AG04450 (cell line): ENCODE results near the gene BMPR1A. TPM values are rescaled to one million over a fixed set of nuclear protein-coding genes. Genes with fewer than 3 reads are reported as not detected.

Experiments
- CTCF ChIA-PET: fragments of 300-600, 350-600 bp; formaldehyde crosslinking; extraction: SDS; loops from one replicate; lab custom pipeline; 2022; ENCODE audit warnings: antibody characterized with exemption, inconsistent platforms; lab: Charles Lee
- POLR2A ChIA-PET: fragments of 350-600 bp; formaldehyde crosslinking; extraction: SDS; loops from one replicate; lab custom pipeline; 2021; ENCODE audit warnings: antibody characterized with exemption, inconsistent platforms; lab: Yijun Ruan, JAX
- DNase-seq: peaks from one replicate; pipeline ENCODE4 v3.0.0-alpha.2; 2011; ENCODE audit warnings: low read depth, low spot score
- H3K27ac ChIP-seq: one replicate; pipeline ENCODE4 v1.5.1; 2012; ENCODE audit warnings: low read depth, low read length, control low read depth
- H3K27me3 ChIP-seq: one replicate; pipeline ENCODE4 v1.6.0; 2012; ENCODE audit warnings: low read length; ENCODE audit not compliant: control insufficient read depth, insufficient read depth
- H3K4me3 ChIP-seq: 2 replicates; pipeline ENCODE4 v1.5.1; 2011; ENCODE audit warnings: mild to moderate bottlenecking, low read depth, low read length, control low read depth
- H3K9me3 ChIP-seq: 2 replicates; pipeline ENCODE4 v1.5.1; 2012; ENCODE audit warnings: low read length; ENCODE audit not compliant: control insufficient read depth, insufficient read depth
- CTCF ChIP-seq: IDR thresholded peaks from 2 replicates; pipeline ENCODE4 v1.5.1; 2011; ENCODE audit warnings: low read depth, low read length, control low read depth, inconsistent platforms
- polyA plus RNA-seq: library from polyadenylated mRNA; depleted of rRNA; stranded (reverse); fragments of >200 nt; gene quantifications from 2 replicates; pipeline ENCODE4 v1.2.3, GENCODE V29; 2011

The BMPR1A gene
- polyA plus RNA-seq, 1 experiment, result 41.9 TPM

DNA sequence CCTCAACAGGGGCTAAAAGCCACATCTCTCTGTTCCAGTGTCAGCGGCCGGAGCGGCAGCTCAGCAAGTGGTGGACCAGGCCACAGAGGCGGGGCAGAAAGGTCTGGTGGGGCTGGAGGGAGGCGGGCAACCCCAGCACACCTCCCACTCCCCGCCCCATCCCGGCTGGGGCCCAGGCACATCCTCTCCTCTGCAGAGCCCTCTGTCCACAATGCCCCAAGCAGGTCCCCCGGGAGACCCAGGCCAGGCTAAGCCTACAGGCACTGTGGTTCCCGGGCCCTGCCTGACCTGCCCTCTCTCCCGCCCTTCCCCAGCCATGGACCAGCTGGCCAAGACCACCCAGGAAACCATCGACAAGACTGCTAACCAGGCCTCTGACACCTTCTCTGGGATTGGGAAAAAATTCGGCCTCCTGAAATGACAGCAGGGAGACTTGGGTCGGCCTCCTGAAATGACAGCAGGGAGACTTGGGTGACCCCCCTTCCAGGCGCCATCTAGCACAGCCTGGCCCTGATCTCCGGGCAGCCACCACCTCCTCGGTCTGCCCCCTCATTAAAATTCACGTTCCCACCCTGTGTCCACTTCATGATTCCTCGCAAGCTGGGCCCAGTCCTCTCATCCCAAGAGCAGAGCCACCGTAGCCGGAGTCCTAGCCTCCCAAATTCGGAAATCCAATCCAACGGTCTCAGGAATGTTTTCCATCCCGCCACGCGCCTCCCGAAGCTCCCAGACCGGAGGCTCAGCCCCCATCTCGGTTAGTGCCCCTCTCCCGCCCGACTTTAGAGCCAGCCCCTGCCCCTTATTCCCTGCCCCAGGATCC, 214.0 kb downstream of the BMPR1A start:
- H3K4me3 ChIP-seq, result peak overlapping the region; percentile 70
- ChIA-PET CTCF (interaction anchor here (0.6 to 1.4 kb wide), 5 partner anchors 31 to 570 kb away, joined by 3 to 11 read pairs (median 4); no protein-coding TSS in a partner anchor), POLR2A (interaction anchor here (0.6 to 1.3 kb wide), 12 partner anchors 10 to 283 kb away, joined by 3 to 6 read pairs (median 4); partner anchors contain the start of genes GLUD1, SHLD2 and SNCG)

DNA sequence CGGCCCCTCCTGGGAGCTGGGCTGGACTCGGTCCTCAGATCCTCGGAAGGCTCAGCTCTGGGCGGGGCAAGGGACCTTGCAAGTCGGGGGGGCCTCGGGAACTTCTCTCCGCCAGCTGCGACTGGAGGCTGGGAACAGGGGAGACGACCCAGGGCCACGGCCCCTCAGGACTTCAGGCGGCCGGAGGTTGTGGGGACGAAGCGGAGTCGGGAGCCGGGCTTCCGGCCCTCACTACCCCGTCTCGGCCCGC, 214.5 kb downstream of the BMPR1A start:
- POLR2A ChIA-PET, result interaction anchor here (0.6 to 1.3 kb wide), 12 partner anchors 12 to 283 kb away, joined by 3 to 6 read pairs (median 3); partner anchors contain the start of genes GLUD1, SHLD2 and SNCG
- TF ChIP-seq CTCF, result no peak
- peak overlapping the region; percentile 97 for H3K27ac ChIP-seq
- H3K27me3 ChIP-seq, result no peaks in the 10 kb centered on the region
- DNase-seq, result no peak
- CTCF ChIA-PET, result interaction anchor here (0.6 kb wide), 1 partner anchor 178 kb away, joined by 4 read pairs; no protein-coding TSS in a partner anchor
- peak overlapping the region; percentile 70 for H3K4me3 ChIP-seq
- H3K9me3 ChIP-seq, result no peaks in the 10 kb centered on the region; the same call in 1 of the 2 replicates

More for the DNA sequence above, 214.0 kb downstream of the BMPR1A start:
- peak overlapping the region; percentile 97 for H3K27ac ChIP-seq
- no peak for DNase-seq
- H3K9me3 ChIP-seq, result no peaks in the 10 kb centered on the region; the same call in 1 of the 2 replicates
- no peaks in the 10 kb centered on the region for H3K27me3 ChIP-seq
- no peak for TF ChIP-seq CTCF

GRCh38 chr10:86971232-86971991, 215.0 kb downstream of the BMPR1A start:
- CTCF ChIA-PET, result no interaction called here
- peak overlapping the region; percentile 70 for H3K4me3 ChIP-seq
- peak; percentile 72 for DNase-seq
- H3K27ac ChIP-seq, result peak overlapping the region; percentile 97
- POLR2A ChIA-PET, result interaction anchor here (0.6 to 1.3 kb wide), 11 partner anchors 12 to 124 kb away, joined by 3 to 6 read pairs (median 3); partner anchors contain the start of genes GLUD1, SHLD2 and SNCG
- H3K27me3 ChIP-seq, result no peaks in the 10 kb centered on the region
- no peaks in the 10 kb centered on the region; the same call in 1 of the 2 replicates for H3K9me3 ChIP-seq
- no peak for TF ChIP-seq CTCF

- no peak overlapping the region for H3K27ac ChIP-seq
- no peak overlapping the region for H3K4me3 ChIP-seq
- CTCF ChIA-PET, result no interaction called here
- H3K27me3 ChIP-seq, result no peaks in the 10 kb centered on the region
- POLR2A ChIA-PET, result no interaction called here
- no peaks in the 10 kb centered on the region; the same call in 1 of the 2 replicates for H3K9me3 ChIP-seq
- TF ChIP-seq CTCF, result no peak
- no peak for DNase-seq
These were observed 216.4 kb downstream of the BMPR1A start for GRCh38 chr10:86972613-86973380.
